ENCODE data around the gene UPF1.

The UPF1 gene

GRCh38 chr19:18831524-18832305, at the start of gene UPF1:
TSS of gene UPF1 (plus strand) at chr19:18831959. CDS start at chr19:18832210, 251 bp downstream.
- peak; percentile 98 for DNase-seq (ENCODE audit: low read depth)

GRCh38 chr19:18782559-18783225, 49.1 kb upstream of the UPF1 start:
- no peak for DNase-seq (ENCODE audit: low read depth)

- DNase-seq (ENCODE audit: low read depth) = no peak
Observed at GRCh38 chr19:18783958-18784785, 47.6 kb upstream of the UPF1 start.

- DNase-seq (ENCODE audit: low read depth) = no peak
Observed at GRCh38 chr19:18784786-18785120, 47.0 kb upstream of the UPF1 start.

GRCh38 chr19:18785179-18786124, 46.3 kb upstream of the UPF1 start:
- DNase-seq (ENCODE audit: low read depth) = peak; percentile 81

- DNase-seq (ENCODE audit: low read depth) = no peak
Observed at GRCh38 chr19:18788529-18789421, 43.0 kb upstream of the UPF1 start.

GRCh38 chr19:18789422-18789869, 42.3 kb upstream of the UPF1 start:
- DNase-seq (ENCODE audit: low read depth) = no peak

- peak; percentile 21 for DNase-seq (ENCODE audit: low read depth)
Observed at GRCh38 chr19:18789883-18790565, 41.7 kb upstream of the UPF1 start.

- no peak for DNase-seq (ENCODE audit: low read depth)
Observed at GRCh38 chr19:18790566-18791314, 41.0 kb upstream of the UPF1 start, which contains the start of gene COMP. TSS of gene COMP (minus strand) at chr19:18791305. CDS start at chr19:18791269, 36 bp downstream.

GRCh38 chr19:18791315-18791678, 40.5 kb upstream of the UPF1 start:
- no peak for DNase-seq (ENCODE audit: low read depth)

- DNase-seq (ENCODE audit: low read depth) = no peak
Observed at GRCh38 chr19:18792661-18793060, 39.1 kb upstream of the UPF1 start.

- DNase-seq (ENCODE audit: low read depth) = no peak
Observed at GRCh38 chr19:18793144-18794028, 38.4 kb upstream of the UPF1 start.

GRCh38 chr19:18794029-18794313, 37.8 kb upstream of the UPF1 start:
- DNase-seq (ENCODE audit: low read depth) = no peak

- DNase-seq (ENCODE audit: low read depth) = no peak
Observed at GRCh38 chr19:18794692-18795091, 37.1 kb upstream of the UPF1 start.

GRCh38 chr19:18795540-18795939, 36.2 kb upstream of the UPF1 start:
- no peak for DNase-seq (ENCODE audit: low read depth)

GRCh38 chr19:18796239-18796638, 35.5 kb upstream of the UPF1 start:
- no peak for DNase-seq (ENCODE audit: low read depth)

GRCh38 chr19:18798384-18799352, 33.1 kb upstream of the UPF1 start:
- DNase-seq (ENCODE audit: low read depth) = no peak
